Mesenteric fat pad (tissue), 1 donor: ENCODE data around the gene DCK. TPM values are rescaled to one million over a fixed set of nuclear protein-coding genes. Genes with fewer than 3 reads are reported as not detected.

Source experiments
- DNase-seq: peaks from one replicate; pipeline ENCODE4 v3.0.0-alpha.2; 2020; ENCODE audit warnings: low spot score
- long read RNA-seq: library from polyadenylated mRNA; unstranded; transcript quantifications from one replicate; pipeline ENCODE4 v2.0.0, GENCODE V29; 2020
- total RNA-seq: library from RNA; stranded (reverse); fragmentation: NEBNext Ultra II Directional; extraction: Animal tissue kit (Norgen Biotek cat#: 25700); gene quantifications from one replicate; pipeline ENCODE4 v1.2.1, GENCODE V29; 2021
- donor health status: DM: yes; HTN: yes; CAD: no.

Gene DCK
- total RNA-seq: 10.9 TPM
- long read RNA-seq, transcript DCK-201 (7 exons, 2,716 nt): major isoform, 17 of 20 reads
- long read RNA-seq, partial matches to known transcripts: 2 of 20 reads
- long read RNA-seq, other reads (novel, unspliced or antisense): 1 of 20 reads

DNA sequence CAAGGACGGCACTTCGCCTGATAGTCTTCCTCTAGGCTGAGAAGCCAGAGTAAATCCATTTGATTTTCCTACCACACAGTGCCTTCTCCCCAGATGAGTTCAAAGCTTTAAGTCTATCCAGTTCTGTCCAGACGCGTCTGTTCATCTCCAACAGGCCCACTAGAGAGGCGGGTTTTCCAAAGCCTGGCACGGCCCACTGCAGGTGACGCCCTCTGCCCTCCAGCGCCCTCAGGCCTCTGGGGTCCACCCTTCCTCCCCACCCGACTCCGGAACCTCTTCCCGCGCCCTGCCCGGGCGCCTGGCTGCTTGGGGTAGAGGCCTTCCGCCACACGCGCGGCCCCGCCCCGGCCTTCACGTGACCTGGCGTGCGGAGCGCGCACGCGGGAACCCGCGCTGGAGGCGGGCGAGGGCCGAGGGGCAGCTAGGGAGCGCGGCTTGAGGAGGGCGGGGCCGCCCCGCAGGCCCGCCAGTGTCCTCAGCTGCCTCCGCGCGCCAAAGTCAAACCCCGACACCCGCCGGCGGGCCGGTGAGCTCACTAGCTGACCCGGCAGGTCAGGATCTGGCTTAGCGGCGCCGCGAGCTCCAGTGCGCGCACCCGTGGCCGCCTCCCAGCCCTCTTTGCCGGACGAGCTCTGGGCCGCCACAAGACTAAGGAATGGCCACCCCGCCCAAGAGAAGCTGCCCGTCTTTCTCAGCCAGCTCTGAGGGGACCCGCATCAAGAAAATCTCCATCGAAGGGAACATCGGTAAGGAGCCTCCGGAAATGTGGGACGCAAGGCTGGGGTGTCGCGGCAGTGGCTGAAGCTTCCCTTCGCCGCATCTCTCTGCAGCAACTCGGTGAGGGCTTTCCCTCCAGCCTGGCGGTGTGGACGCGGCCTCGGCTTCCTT is at the start of gene DCK:
TSS of gene DCK (plus strand) at position 469 of the 888 bp plus-strand sequence. CDS start at position 656, 187 bp downstream.
- DNase-seq: peak; percentile 97

DNA sequence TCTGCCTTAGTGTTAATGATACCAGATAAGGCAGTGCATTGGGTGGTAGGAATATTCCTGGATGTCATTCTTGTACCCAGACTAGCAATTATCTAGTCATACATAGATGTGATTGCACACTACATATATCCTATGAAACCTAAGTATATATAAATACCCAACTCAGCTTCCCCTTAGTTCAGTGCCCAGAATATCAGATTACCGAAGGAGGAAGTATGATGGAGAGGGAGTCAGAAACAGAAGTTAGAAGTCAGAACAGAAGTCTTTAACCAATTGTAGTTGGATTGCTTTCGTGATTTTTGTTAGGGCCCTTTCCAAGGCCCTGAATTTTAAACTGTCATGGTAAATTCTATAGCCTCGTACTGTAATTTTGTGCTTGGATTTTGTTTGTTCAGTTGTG is 48.4 kb upstream of the DCK start:
- no peak for DNase-seq

DNA sequence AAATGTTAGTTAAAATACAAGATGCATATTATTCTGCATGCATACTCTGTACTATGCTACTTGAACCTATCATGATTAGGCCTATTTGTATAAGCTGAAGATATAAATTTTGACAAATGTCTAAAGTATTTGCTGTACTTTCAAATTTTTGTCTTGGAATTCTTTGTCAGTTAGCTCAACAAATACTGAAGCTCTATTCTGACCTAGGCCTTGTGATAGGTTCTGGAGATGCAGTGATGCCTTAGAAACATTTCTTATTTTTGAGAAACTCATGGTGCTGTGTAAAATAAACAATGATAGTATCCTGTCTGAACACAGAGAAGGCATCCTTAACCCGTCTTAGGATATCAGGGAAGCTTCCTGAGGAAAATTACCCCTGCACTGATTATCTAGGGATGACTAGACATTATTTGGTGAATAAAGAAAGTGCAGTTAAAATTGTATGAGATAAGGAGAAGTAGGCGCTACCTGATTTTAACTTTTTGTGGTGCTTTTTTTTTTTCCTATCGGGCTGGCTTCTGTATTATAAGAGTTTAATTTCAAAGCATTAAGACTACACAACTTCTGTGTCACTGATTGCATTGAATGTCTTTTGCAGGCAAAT is 47.9 kb upstream of the DCK start:
- no peak for DNase-seq

DNA sequence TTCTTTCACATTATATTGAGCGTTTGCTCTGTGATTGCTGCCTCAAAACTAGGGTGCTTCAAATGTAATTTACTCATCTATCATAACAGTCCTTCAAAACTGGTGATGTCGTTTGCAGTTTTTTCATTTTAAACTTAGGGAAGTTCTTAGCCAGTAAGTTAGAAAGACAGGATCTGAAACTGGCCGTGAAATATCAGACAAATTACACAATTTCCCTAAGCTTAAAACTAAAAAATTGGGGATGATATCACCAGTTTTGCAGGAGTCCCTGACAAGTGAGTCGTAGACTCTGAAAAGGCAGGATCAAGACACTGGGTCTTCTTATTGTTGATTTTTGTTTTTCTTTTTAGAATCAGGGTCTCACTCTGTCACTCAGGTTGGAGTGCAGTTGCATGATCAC is 46.5 kb upstream of the DCK start:
- no peak for DNase-seq

DNA sequence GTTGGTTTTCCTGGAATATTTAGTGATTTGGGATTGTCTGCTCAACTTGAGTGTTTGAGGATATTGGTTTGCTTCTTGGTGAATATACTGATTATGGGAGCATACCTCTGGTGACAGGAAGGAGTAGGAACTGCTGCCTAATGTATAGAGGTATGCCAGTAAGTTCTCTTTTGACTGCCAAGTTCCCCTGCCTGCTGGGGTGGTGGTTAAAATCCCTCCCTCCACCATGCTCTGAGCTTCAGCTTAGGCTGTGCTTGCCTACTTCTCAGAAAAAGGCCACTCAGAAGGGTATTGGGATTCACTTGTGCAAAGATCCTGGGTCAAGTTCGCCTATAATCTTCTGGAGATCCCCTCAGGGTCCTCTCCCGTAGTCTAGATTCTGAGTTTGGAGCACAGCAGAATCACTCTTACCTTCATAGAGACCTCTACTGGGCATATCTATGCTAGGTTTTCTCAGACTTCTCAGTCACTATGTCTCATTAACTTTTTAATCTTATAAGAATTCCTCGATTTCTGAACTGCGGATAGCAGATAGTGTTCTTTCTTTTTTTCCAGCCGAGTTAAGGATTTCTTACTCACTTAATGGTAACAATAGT is 44.7 kb upstream of the DCK start:
- no peak for DNase-seq

DNA sequence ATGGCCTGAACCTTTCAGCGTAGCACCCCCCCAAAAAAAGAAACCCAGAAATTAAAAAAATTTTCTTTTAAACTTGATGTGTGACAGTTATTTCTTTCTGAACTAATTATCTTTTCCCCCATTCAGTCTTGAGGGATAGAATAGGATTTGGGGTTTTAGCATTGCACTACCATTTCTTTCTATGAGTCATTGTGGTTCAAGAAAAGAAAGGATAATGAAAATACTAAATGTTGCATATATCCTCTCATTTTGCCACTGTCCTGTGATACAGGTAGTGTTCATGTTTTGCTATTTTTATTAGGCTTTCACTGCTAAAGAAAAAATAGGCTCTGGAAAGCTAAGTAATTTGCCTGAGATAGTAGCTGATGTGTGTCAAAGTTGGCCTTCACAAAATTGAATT is 39.4 kb upstream of the DCK start:
- no peak for DNase-seq

DNA sequence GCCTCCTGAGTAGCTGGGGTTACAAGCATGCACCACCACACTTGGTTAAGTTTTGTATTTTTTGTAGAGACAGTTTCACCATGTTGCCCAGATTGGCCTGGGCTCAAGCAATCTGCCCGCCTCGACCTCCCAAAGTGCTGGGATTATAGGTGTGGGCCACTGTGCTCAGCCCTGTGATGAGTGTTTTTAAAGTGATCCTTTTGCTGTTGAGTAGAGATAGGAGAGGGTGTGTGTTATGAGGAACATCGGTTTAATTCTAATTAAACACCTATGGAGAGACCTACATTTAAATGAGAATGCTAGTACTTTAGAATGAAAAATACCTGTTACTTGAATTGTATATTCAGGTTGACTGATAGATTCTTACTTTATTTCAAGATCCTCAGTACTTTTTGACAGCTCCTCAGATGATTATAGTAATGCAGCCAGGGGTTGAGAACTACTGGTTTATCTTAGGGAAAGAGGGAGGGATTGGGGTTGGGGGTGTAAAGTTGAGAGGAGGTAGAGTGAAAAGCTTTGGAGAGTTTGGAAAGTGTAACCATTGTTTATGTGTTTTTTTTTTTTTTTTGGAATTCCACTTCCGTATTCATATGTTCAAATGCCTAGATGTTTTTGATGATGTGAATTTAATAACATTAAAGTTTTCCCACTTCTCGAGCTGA is 36.8 kb upstream of the DCK start:
- no peak for DNase-seq

DNA sequence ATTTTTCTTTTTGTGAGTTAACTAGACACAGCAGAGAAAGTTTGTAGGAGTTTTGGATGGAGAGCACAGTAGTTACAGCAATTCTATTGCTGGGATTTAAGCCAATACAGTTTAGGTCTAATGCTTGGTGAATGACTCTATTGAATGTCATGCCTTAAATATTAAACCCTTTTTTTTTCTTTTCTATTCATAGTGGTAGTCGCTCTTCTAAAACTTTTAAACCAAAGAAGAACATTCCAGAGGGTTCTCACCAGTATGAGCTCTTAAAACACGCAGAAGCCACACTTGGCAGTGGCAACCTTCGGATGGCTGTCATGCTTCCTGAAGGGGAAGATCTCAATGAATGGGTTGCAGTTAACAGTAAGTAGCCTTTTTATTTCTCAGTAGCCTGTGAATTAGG is 34.8 kb upstream of the DCK start:
- DNase-seq: no peak

DNA sequence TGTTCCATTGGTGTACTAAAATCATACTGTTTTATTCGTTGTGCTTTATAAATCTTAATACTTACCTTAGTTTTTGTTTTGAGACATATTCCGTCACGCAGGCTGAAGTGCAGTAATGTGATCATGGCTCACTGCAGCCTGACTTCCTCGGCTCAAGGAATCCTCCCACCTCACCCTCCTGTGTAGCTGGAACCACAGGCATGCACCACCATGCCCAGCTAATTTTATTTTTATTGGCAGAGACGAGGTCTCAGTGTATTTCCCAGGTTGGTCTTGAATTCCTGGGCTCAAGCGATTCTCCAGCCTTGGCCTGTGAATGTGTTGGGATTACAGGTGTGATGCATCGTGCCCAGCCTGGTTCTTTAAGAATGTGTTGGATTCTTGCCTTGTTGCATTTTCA is 24.4 kb upstream of the DCK start:
- no peak for DNase-seq

DNA sequence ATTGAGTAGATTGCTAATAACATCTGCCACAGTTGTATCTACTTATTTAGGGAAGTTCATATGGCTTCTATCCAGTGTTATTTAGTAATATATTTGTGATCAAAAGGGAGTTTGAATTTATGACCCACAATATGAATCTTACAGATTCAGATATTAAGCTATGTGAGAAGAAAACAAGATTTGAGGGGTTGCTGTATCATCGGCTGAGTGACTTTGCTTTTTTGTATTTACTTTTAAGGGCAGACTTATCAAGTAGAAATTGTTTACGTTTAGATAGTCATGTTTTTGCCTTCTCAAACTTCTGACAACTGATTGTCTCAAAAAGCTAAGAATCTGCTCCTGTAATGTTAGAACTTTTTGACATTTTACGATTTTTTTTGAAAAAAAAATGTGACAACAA is 17.2 kb upstream of the DCK start:
- no peak for DNase-seq

DNA sequence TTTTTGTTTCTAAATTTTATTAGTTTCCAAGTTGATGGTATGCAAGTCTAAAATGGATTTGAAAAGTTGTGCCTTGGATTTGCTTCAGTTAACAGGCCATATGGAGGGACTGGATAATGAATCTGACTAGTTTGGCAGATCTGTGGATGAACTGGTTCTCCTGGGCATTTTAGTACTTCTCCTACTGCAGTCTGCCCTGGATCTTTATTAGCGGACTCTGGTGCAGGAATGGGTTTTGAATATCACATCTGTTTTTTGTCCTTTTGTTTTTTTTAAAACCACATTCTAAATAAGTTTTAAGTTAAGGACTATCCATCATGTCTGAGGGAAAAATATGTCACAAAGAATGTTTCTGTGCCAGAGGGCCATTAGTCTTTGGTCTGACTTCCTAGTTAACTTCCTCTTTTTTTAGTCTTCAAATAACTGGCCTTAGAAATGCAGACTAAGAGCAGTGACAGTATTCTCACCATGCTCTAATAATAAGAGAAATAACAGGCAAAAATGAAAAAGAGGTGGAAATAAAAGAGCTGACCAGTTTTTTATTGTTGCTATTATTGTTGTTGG is 13.9 kb upstream of the DCK start:
- no peak for DNase-seq

DNA sequence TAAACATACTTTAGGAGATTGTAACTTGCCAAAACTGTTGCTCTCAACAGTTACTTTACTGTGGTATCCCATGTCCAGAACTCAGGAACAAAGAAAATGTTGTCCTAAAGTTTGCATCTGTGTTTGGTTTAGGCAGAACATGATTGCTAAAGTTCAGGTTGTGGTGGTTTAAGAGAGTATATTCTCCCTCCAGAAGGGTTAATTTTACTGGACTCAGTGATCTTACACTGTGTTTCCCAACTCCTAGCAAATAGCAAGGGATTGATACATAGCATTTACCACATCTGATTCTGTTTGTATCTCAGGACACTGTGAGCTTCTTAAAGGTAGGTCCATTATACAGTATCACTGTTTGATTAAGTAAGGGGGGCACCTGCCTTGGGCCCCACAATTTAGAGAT is 13.3 kb upstream of the DCK start:
- no peak for DNase-seq

DNA sequence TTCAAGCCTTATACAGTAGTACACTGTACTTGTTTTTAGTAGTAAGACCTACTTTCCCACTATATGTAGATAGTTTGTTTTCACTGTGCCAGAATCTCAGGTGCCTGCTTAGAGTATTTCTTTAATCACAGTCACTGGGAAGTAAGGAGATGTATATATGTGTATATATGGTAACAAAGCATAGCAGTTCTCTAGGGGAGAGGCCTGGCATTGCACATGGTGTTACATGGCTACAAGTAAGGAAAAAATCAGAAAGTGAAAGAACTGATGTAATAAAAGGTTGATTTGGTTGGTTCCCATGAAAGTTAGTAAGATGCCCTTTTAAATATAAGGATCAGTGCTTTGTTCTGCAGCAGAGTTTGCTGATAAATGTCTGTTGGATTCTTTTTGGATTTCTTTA is 9.3 kb upstream of the DCK start:
- DNase-seq: no peak

DNA sequence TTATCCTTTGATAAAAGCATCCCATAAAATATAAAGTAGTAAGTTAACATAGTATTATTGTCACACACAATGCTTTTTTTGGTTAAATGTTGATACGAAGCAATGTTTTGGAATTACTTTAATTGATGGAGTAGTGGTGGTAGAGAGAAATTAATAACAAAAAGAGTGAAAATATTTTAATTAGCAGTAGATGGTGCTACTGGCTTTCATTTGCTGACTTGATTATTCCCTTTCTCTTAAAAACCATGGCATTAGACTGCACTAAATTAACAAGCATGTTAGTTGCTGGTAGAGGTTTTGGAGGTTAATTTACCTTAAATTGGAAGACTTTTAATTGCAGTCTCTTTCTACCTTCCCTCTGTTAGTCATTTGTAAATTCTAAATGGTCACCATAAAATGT is 8.9 kb upstream of the DCK start:
- DNase-seq: no peak

DNA sequence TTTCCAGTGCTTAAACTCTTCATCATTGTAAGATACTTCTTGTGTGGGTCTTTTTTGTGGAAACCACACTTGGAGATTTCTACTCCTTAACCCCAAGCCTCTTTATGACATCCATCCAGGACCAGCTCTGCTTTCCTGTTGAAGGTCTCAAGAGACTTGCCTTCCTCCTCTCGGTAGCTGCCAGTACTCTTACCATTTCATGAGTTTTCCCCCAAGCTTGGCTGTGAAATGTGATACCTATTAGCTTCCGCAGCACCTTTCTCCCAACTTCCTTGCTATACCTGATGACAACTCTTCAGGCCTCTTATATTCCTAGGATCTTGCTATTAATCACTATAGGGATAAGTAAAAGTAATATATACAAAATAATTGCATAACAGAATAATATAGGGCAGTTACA is 1.9 kb upstream of the DCK start:
- DNase-seq: no peak

DNA sequence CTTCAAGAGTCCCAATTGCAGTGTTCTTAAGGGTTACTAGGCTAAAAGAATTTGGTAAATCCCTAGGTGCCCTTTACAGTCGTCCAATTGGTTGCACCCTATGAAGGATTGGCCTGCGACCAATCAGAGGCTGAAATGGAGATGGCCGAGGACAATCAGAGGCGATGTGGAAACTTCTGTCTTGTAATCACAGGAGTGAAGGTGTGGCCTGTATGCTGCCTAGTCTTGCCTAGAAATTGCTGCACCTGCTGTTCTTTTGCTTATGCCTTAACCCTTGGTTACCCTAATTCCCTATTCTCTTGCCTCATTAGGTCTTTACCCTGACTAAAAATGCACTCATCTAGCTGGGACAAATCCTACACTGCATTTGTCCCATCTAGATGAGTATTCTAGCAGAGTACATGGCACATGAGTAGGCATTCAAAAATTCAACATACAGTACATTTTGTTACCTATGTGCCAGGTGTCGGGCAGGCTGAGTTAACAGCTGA is 1.0 kb upstream of the DCK start:
- no peak for DNase-seq

DNA sequence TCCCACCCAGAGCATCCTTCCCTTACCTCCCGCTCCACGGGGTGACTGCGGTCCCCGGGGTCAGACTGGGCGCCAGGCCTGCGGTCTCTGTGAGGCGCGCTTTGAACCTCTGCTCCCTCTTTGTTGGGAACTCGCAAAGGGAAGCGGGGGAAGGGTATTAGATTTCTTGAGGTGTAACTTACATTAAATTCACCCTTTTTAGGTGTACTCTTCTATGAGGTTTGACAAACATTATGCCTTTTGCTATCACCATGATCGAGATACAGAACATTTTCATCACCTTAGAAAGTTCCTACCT is 569 bp downstream of the DCK start:
- DNase-seq: no peak

DNA sequence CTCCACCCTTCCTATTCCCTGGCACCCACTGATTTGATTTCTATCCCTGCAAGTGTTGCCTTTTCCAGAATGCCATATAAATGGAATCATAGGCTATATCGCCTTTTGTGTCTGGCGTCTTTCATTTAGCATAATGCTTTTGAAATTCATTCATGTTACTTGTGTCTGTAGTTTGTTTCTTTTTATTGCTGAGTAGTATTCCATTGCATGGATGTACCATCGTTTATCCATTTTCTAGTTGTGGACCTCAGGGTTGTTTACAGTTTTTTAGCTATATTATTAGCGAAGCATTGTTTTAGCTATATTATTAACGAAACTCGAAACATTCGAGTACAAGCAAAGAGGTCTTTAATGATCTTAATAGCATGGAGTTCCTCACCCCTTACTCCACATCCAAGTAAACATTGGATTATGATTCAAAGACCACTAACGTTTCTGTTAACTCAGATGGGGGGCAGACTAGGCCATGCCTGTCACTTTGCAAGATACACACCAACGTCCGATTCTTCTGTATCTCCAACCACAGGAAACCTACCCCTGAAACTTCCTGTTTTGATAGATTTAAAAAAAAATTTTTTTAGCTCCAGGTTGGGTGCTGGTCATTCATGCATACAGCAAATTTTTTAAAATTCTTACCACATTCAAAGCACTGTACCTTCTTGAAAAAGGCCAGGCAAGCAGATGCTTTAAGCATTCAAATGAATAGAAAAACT is 1.1 kb downstream of the DCK start:
- DNase-seq: no peak

DNA sequence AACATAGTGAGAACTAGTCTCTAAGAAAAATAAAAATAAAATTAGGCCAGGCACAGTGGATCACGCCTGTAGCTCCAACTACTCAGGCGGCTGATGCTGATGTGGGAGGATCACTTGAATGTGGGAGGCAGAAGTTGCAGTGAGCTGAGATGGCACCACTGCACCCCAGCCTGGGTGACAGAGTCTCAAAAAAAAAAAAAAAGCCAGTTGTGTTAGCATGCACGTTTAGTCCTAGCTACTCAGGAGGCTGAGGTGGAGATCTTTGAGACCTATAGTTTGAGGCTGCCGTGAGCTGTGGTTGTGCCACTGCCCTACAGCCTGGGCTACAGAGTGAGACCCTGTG is 2.5 kb downstream of the DCK start:
- no peak for DNase-seq

DNA sequence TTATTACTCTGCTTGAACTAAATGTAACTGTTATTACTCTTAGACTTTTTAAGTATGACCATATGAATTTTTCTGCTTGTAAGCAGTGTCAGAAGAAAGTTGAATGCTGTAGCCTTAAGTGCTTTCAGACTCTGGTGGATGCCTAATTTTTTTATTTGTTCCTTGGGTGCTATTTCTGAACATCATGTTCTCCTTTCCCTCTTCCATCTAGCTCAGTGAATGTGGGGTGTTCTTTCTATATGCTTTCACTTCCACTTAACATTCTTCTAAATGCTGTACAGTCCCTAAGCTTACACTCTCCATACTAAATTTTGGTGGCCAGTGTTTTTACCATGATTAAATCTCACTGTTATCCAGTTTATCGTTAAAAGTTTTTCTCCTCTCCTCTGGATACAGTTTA is 3.6 kb downstream of the DCK start:
- DNase-seq: no peak

DNA sequence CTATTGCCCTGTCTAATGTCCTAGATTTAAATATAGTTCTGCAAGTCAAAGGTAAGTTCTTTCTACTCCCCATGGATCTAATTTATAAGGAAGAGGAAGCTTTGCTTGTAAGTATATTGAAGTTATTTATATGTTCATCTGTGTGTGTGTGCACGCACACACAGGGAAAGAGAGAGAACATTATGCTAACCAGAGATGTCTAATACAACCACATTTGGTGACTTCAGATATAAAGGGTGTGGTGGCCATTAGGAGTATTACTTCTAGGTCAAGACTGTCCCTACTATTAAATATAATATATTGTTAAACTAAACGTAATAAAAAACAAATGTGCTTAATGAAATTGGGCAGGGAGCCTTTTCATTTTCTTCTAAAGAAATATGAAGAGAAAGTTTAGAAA is 4.1 kb downstream of the DCK start:
- DNase-seq: no peak
